Neural cell (in vitro differentiated cells): ENCODE data around the gene CSNK2B.

Source experiments
- EP300 ChIP-seq: fragments of 450-650 bp; conservative IDR thresholded peaks from 2 replicates; pipeline ENCODE4 v1.6.1; 2014; ENCODE audit warnings: antibody characterized with exemption, mild to moderate bottlenecking, moderate library complexity; ENCODE audit not compliant: poor library complexity, severe bottlenecking
- EZH2 ChIP-seq: fragments of 200-600, 300-800 bp; shearing (Covaris generic), sonication (generic); IDR thresholded peaks from 2 replicates; pipeline ENCODE4 v1.6.1; 2014; ENCODE audit warnings: antibody characterized with exemption, low read length, borderline replicate concordance, mild to moderate bottlenecking; ENCODE audit not compliant: insufficient read depth, poor library complexity, severe bottlenecking
- MXI1 ChIP-seq: fragments of 450-650 bp; conservative IDR thresholded peaks from 2 replicates; pipeline ENCODE4 v1.6.1; 2014; ENCODE audit warnings: antibody characterized with exemption, mild to moderate bottlenecking; ENCODE audit not compliant: poor library complexity, severe bottlenecking
- POLR2AphosphoS5 ChIP-seq: IDR thresholded peaks from 2 replicates; pipeline ENCODE4 v1.6.1; 2012
- RAD21 ChIP-seq: fragments of 450-650 bp; conservative IDR thresholded peaks from 2 replicates; pipeline ENCODE4 v1.6.1; 2014; ENCODE audit warnings: antibody characterized with exemption, mild to moderate bottlenecking, moderate library complexity
- TAF1 ChIP-seq: IDR thresholded peaks from 2 replicates; pipeline ENCODE4 v1.6.1; 2012; ENCODE audit warnings: low read depth
- TF ChIP-seq, protein P1 (sequence below): fragments of 450-650 bp; IDR thresholded peaks from 2 replicates; pipeline ENCODE4 v1.5.1; 2014; ENCODE audit warnings: antibody characterized with exemption, mild to moderate bottlenecking, moderate library complexity; ENCODE audit not compliant: poor library complexity, severe bottlenecking

DNA sequence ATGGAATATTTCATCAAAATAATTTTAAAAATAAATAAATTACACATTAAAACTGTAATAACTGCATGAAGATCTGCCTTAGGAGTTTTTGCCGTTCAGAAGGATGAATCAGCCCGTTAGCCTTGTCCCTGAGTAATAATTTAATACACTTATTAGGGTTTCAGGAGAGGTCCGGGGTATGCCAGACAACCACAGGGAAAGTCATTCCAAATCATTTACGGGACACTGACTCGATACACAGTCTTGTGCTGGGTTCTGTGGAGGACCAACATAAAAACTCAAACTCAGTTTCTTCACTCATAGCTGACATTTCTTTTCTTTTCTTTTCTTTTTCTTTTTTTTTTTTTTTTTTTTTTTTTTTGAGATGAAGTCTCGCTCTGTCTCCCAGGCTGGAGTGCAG lies 40.1 kb downstream of the CSNK2B start:
- TF ChIP-seq, protein P1, sequence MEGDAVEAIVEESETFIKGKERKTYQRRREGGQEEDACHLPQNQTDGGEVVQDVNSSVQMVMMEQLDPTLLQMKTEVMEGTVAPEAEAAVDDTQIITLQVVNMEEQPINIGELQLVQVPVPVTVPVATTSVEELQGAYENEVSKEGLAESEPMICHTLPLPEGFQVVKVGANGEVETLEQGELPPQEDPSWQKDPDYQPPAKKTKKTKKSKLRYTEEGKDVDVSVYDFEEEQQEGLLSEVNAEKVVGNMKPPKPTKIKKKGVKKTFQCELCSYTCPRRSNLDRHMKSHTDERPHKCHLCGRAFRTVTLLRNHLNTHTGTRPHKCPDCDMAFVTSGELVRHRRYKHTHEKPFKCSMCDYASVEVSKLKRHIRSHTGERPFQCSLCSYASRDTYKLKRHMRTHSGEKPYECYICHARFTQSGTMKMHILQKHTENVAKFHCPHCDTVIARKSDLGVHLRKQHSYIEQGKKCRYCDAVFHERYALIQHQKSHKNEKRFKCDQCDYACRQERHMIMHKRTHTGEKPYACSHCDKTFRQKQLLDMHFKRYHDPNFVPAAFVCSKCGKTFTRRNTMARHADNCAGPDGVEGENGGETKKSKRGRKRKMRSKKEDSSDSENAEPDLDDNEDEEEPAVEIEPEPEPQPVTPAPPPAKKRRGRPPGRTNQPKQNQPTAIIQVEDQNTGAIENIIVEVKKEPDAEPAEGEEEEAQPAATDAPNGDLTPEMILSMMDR: no peak
- TF ChIP-seq MXI1 (no peak), EZH2 (no peak), EP300 (no peak), POLR2AphosphoS5 (no peak), RAD21 (no peak), TAF1 (no peak)
